ENCODE measurements around the gene CST6. TPM values are rescaled to one million over a fixed set of nuclear protein-coding genes. Genes with fewer than 3 reads are reported as not detected.

CST6 gene
- total RNA-seq, 1 donor: not detected

Other genes starting within 250 kb of the CST6 start
- gene AP5B1, start 231.0 kb upstream of the CST6 start, total RNA-seq: 16.2 TPM
- 0.27 TPM for gene OVOL1, start 224.9 kb upstream of the CST6 start, total RNA-seq
- gene SNX32, start 178.0 kb upstream of the CST6 start, total RNA-seq: 4.3 TPM
- 701 TPM for gene CFL1, start 153.8 kb upstream of the CST6 start, total RNA-seq
- 85.1 TPM for gene MUS81, start 151.6 kb upstream of the CST6 start, total RNA-seq
- 13.7 TPM for gene EFEMP2, start 139.2 kb upstream of the CST6 start, total RNA-seq
- gene CTSW, start 132.2 kb upstream of the CST6 start, total RNA-seq: 95.9 TPM
- gene FIBP, start 123.5 kb upstream of the CST6 start, total RNA-seq: 193 TPM
- gene CCDC85B, start 121.3 kb upstream of the CST6 start, total RNA-seq: 43.6 TPM
- 24.5 TPM for gene FOSL1, start 111.6 kb upstream of the CST6 start, total RNA-seq
- gene C11orf68, start 92.9 kb upstream of the CST6 start, total RNA-seq: 52.8 TPM
- 104 TPM for gene DRAP1, start 92.6 kb upstream of the CST6 start, total RNA-seq
- gene TSGA10IP, start 66.5 kb upstream of the CST6 start, total RNA-seq: not detected
- 62.2 TPM for gene SART1, start 50.3 kb upstream of the CST6 start, total RNA-seq
- gene EIF1AD, start 9.9 kb upstream of the CST6 start, total RNA-seq: 22.6 TPM
- gene BANF1, start 9.5 kb upstream of the CST6 start, total RNA-seq: 21.5 TPM
- 0.27 TPM for gene CATSPER1, start 14.5 kb downstream of the CST6 start, total RNA-seq
- gene GAL3ST3, start 37.2 kb downstream of the CST6 start, total RNA-seq: 3.2 TPM
- gene SF3B2, start 40.4 kb downstream of the CST6 start, total RNA-seq: 197 TPM
- 75.9 TPM for gene PACS1, start 58.3 kb downstream of the CST6 start, total RNA-seq
- gene KLC2, start 245.7 kb downstream of the CST6 start, total RNA-seq: 11.8 TPM